ENCODE results near the gene RACGAP1. TPM values are rescaled to one million over a fixed set of nuclear protein-coding genes. Genes with fewer than 3 reads are reported as not detected.

RACGAP1 gene
- polyA plus RNA-seq, 1 donor from 2014 or later = 18.3 TPM

- no peaks in the 10 kb centered on the region for H3K9me2 ChIP-seq (ENCODE audit: insufficient read depth, low read length)
- H3K27me3 ChIP-seq (ENCODE audit: insufficient read depth, low read depth, low read length) = no peaks in the 10 kb centered on the region
- H3K27ac ChIP-seq (ENCODE audit: low read length) = no peak overlapping the region
Observed at GRCh38 chr12:49973361-49973830, 51.9 kb downstream of the RACGAP1 start.

GRCh38 chr12:49972641-49973360 lies 52.5 kb downstream of the RACGAP1 start, which contains the start of gene AQP6:
TSS of gene AQP6 (plus strand) at chr12:49972947. CDS start at chr12:49973174, 227 bp downstream.
- Histone ChIP-seq H3K9ac (ENCODE audit: low read length) (no peak within 1 kb of the TSS), H3F3A (ENCODE audit: insufficient read depth, low read length, poor library complexity, severe bottlenecking) (no peaks in the 10 kb centered on the region), H3K27ac (ENCODE audit: low read length) (no peak within 1 kb of the TSS), H3K4me2 (ENCODE audit: low read length) (no peak within 1 kb of the TSS), H3K36me3 (ENCODE audit: insufficient read depth, low read length) (no peaks in the 10 kb centered on the region), H3K27me3 (ENCODE audit: insufficient read depth, low read depth, low read length) (no peaks in the 10 kb centered on the region), H3K9me2 (ENCODE audit: insufficient read depth, low read length) (no peaks in the 10 kb centered on the region), H3K4me3 (ENCODE audit: low read length) (no peak within 1 kb of the TSS), H2AFZ (ENCODE audit: low read depth, low read length) (no peak within 1 kb of the TSS), H4K20me1 (ENCODE audit: insufficient read depth) (no peaks in the 10 kb centered on the region), H3K79me2 (replicated peaks; ENCODE audit: insufficient read depth, low read length) (no peaks in the 10 kb centered on the region), H3K9me3 (ENCODE audit: low read length) (no peaks in the 10 kb centered on the region)
- no peak for TF ChIP-seq REST (IDR thresholded peaks at IDR 0.05; ENCODE audit: borderline replicate concordance)
- TF ChIP-seq RAD21 (conservative IDR thresholded peaks at IDR 0.05) = no peak
- TF ChIP-seq MXI1 (conservative IDR thresholded peaks at IDR 0.05; ENCODE audit: poor library complexity, severe bottlenecking) = no peak
- TF ChIP-seq POLR2AphosphoS5 (IDR thresholded peaks at IDR 0.05) = no peak
- no peak for TF ChIP-seq TAF1 (IDR thresholded peaks at IDR 0.05; ENCODE audit: low read depth)
- TF ChIP-seq EZH2 (IDR thresholded peaks at IDR 0.05; ENCODE audit: borderline replicate concordance, insufficient read depth, low read length, poor library complexity, severe bottlenecking) = no peak

More at GRCh38 chr12:49973361-49973830, 51.9 kb downstream of the RACGAP1 start:
- Histone ChIP-seq H3K79me2 (replicated peaks; ENCODE audit: insufficient read depth, low read length) (no peaks in the 10 kb centered on the region), H2AFZ (ENCODE audit: low read depth, low read length) (no peak overlapping the region), H3K9ac (ENCODE audit: low read length) (no peak overlapping the region), H3K4me2 (ENCODE audit: low read length) (no peak overlapping the region), H3K4me3 (ENCODE audit: low read length) (no peak overlapping the region), H4K20me1 (ENCODE audit: insufficient read depth) (no peaks in the 10 kb centered on the region), H3K36me3 (ENCODE audit: insufficient read depth, low read length) (no peaks in the 10 kb centered on the region), H3K9me3 (ENCODE audit: low read length) (no peaks in the 10 kb centered on the region), H3F3A (ENCODE audit: insufficient read depth, low read length, poor library complexity, severe bottlenecking) (no peaks in the 10 kb centered on the region)
- TF ChIP-seq CTCF (IDR thresholded peaks at IDR 0.05; ENCODE audit: poor library complexity, severe bottlenecking) (no peak), REST (IDR thresholded peaks at IDR 0.05; ENCODE audit: borderline replicate concordance) (no peak), TAF1 (IDR thresholded peaks at IDR 0.05; ENCODE audit: low read depth) (no peak), MXI1 (conservative IDR thresholded peaks at IDR 0.05; ENCODE audit: poor library complexity, severe bottlenecking) (no peak), SMC3 (conservative IDR thresholded peaks at IDR 0.05; ENCODE audit: poor library complexity) (no peak), EZH2 (IDR thresholded peaks at IDR 0.05; ENCODE audit: borderline replicate concordance, insufficient read depth, low read length, poor library complexity, severe bottlenecking) (no peak), POLR2AphosphoS5 (IDR thresholded peaks at IDR 0.05) (no peak), RAD21 (conservative IDR thresholded peaks at IDR 0.05) (no peak), EP300 (conservative IDR thresholded peaks at IDR 0.05; ENCODE audit: poor library complexity, severe bottlenecking) (no peak)

Measured in neural cell (in vitro differentiated cells).